ENCODE measurements around the gene ADGRD2. TPM values are rescaled to one million over a fixed set of nuclear protein-coding genes. Genes with fewer than 3 reads are reported as not detected.

The ADGRD2 gene
- total and polyA plus RNA-seq, 9 of the 15 experiments (the other 6 are each of a cell fraction or from before 2014, with no cell fraction given), result not detected

DNA sequence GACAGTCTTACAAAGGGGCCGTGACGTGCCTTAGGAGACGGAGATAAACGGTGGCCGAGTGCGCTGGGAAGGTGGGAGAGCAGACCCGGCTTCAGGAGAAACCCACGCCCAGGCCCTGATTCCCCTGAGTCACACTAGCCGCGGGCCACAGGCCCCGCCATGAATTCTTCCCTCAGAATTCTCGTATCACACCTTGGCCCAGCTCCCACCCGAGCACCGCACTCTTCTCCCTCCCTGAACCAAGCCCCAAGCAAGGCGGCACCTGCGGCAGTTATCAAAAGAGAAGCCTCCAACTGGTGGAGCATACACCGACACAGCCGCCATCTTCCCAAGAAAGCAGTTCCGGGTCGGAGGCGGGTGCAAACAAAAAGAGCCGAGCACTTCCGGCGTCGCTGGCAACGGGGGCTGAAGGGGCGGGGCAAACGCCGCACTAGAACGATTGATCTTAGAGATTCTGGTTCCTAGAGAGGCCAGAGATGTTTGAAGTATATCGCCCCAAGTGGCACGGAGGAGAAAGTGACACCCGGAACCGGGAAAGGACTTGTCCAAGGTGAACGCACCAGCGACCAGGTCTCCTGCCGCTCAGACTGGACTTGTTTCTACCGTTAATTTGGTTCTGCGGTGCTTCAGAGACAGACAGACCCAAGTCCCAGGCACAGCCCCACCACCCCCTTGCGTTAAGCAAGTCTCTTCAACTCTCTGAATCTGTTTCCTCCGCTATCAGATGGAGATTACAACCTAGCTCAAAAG, 35.0 kb upstream of the ADGRD2 start, which contains the start of gene PSMB7 (continued):
- TF ChIP-seq SMAD1 (IDR thresholded peaks at IDR 0.05; ENCODE audit: low read depth, low read length, partially characterized antibody) (peak; percentile 49), ZNF551 (CRISPR knock-in tag; IDR thresholded peaks at IDR 0.05) (no peak), MEIS2 (IDR thresholded peaks at IDR 0.05; ENCODE audit: partially characterized antibody) (peak; percentile 33), POU5F1 (IDR thresholded peaks at IDR 0.05; ENCODE audit: borderline replicate concordance, low read depth, low read length, partially characterized antibody) (no peak), ZBTB7A (IDR thresholded peaks at IDR 0.05; ENCODE audit: borderline replicate concordance, control insufficient read depth, low read depth, low read length) (no peak), E4F1 (CRISPR knock-in tag; IDR thresholded peaks at IDR 0.05; ENCODE audit: borderline replicate concordance) (no peak), ZNF561 (CRISPR knock-in tag; conservative IDR thresholded peaks at IDR 0.05) (no peak), LCOR (CRISPR knock-in tag; IDR thresholded peaks at IDR 0.05) (no peak), THRB (CRISPR knock-in tag; conservative IDR thresholded peaks at IDR 0.05) (peak; percentile 78; the same call in 1 of the 2 replicates), POLR2A (conservative IDR thresholded peaks at IDR 0.05) (peak; percentile 92), ZZZ3 (IDR thresholded peaks at IDR 0.05) (peak; percentile 65; the same call in 1 of the 2 replicates), NCOA2 (IDR thresholded peaks at IDR 0.05; ENCODE audit: partially characterized antibody in 2 of 2) (no peak), ZNF165 (CRISPR knock-in tag; IDR thresholded peaks at IDR 0.05; ENCODE audit: borderline replicate concordance) (no peak), FOXK1 (CRISPR knock-in tag; IDR thresholded peaks at IDR 0.05; ENCODE audit: borderline replicate concordance) (peak; percentile 76; the same call in 1 of the 2 replicates), HNRNPK (IDR thresholded peaks at IDR 0.05; ENCODE audit: low read depth, low read length, poor library complexity, severe bottlenecking) (no peak), ZNF717 (CRISPR knock-in tag; IDR thresholded peaks at IDR 0.05) (no peak), RBM22 (IDR thresholded peaks at IDR 0.05; ENCODE audit: low read depth, low read length, poor library complexity, severe bottlenecking) (no peak), ZNF146 (CRISPR knock-in tag; IDR thresholded peaks at IDR 0.05; ENCODE audit: unreplicated experiment) (no peak), EHMT2 (IDR thresholded peaks at IDR 0.05) (peak; percentile 54; the same call in 1 of the 2 replicates), HOMEZ (CRISPR knock-in tag; IDR thresholded peaks at IDR 0.05) (no peak), KLF13 (tag; IDR thresholded peaks at IDR 0.05; ENCODE audit: borderline replicate concordance, low read depth) (no peak)
- TF ChIP-seq, protein P1, sequence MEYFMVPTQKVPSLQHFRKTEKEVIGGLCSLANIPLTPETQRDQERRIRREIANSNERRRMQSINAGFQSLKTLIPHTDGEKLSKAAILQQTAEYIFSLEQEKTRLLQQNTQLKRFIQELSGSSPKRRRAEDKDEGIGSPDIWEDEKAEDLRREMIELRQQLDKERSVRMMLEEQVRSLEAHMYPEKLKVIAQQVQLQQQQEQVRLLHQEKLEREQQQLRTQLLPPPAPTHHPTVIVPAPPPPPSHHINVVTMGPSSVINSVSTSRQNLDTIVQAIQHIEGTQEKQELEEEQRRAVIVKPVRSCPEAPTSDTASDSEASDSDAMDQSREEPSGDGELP (CRISPR knock-in tag; IDR thresholded peaks at IDR 0.05; ENCODE audit: borderline replicate concordance), result peak; percentile 44; the same call in 1 of the 2 replicates

Data from K562 (cell line).